Activated T-cell treated with anti-CD3 and anti-CD28 coated beads, Interleukin-2, amount 50 U/mL, for 24 hours (primary cell): Measurements from ENCODE around the gene FAM163B.

Experiments used
- DNase-seq: peaks from one replicate; pipeline ENCODE4 v3.0.0-alpha.2; 2020
- H3K27ac Mint-ChIP-seq: 2 replicates; pipeline ENCODE4 v1.8.0; 2020; ENCODE audit warnings: mild to moderate bottlenecking, mixed read lengths
- H3K27me3 Mint-ChIP-seq: 2 replicates; pipeline ENCODE4 v1.8.0; 2020; ENCODE audit warnings: mixed read lengths
- H3K36me3 Mint-ChIP-seq: 2 replicates; pipeline ENCODE4 v1.8.0; 2020; ENCODE audit warnings: low read depth, mixed read lengths
- H3K4me1 Mint-ChIP-seq: 2 replicates; pipeline ENCODE4 v1.8.0; 2020; ENCODE audit warnings: low read depth, mixed read lengths
- H3K4me3 Mint-ChIP-seq: 2 replicates; pipeline ENCODE4 v1.8.0; 2020; ENCODE audit warnings: mild to moderate bottlenecking, moderate library complexity, mixed read lengths
- H3K9me3 Mint-ChIP-seq: 2 replicates; pipeline ENCODE4 v1.8.0; 2020; ENCODE audit warnings: mixed read lengths

Gene FAM163B

GRCh38 chr9:133558191-133559126 lies 50.7 kb downstream of the FAM163B start:
- peaks cover 6% of the 10 kb centered on the region for H3K27me3 Mint-ChIP-seq

GRCh38 chr9:133557581-133557980 lies 51.6 kb downstream of the FAM163B start:
- H3K27ac Mint-ChIP-seq, result no peak overlapping the region
- no peaks in the 10 kb centered on the region for H3K36me3 Mint-ChIP-seq
- H3K4me3 Mint-ChIP-seq, result no peak overlapping the region
- peaks cover 15% of the 10 kb centered on the region for H3K4me1 Mint-ChIP-seq
- H3K27me3 Mint-ChIP-seq, result peaks cover 6% of the 10 kb centered on the region
- DNase-seq, result no peak
- H3K9me3 Mint-ChIP-seq, result no peaks in the 10 kb centered on the region

More at GRCh38 chr9:133558191-133559126, 50.7 kb downstream of the FAM163B start:
- Mint-ChIP-seq H3K4me1 (peaks cover 20% of the 10 kb centered on the region), H3K27ac (peak overlapping the region; percentile 50), H3K9me3 (no peaks in the 10 kb centered on the region), H3K4me3 (no peak overlapping the region), H3K36me3 (no peaks in the 10 kb centered on the region)
- peak; percentile 44 for DNase-seq

- H3K27me3 Mint-ChIP-seq, result peaks cover 6% of the 10 kb centered on the region
- no peak overlapping the region for H3K4me3 Mint-ChIP-seq
- no peaks in the 10 kb centered on the region for H3K9me3 Mint-ChIP-seq
- no peak overlapping the region for H3K27ac Mint-ChIP-seq
- no peaks in the 10 kb centered on the region for H3K36me3 Mint-ChIP-seq
- DNase-seq, result no peak
- H3K4me1 Mint-ChIP-seq, result peaks cover 15% of the 10 kb centered on the region
Observed at GRCh38 chr9:133556354-133556753, 52.8 kb downstream of the FAM163B start.

- Mint-ChIP-seq H3K4me1 (peaks cover 14% of the 10 kb centered on the region), H3K27me3 (peaks cover 4% of the 10 kb centered on the region), H3K27ac (no peak overlapping the region), H3K9me3 (no peaks in the 10 kb centered on the region), H3K4me3 (no peak overlapping the region), H3K36me3 (no peaks in the 10 kb centered on the region)
- DNase-seq, result no peak
Observed at GRCh38 chr9:133554729-133555128, 54.5 kb downstream of the FAM163B start.

- no peak overlapping the region for H3K27ac Mint-ChIP-seq
- H3K4me1 Mint-ChIP-seq, result peaks cover 13% of the 10 kb centered on the region
- H3K27me3 Mint-ChIP-seq, result peaks cover 2% of the 10 kb centered on the region
- no peaks in the 10 kb centered on the region for H3K36me3 Mint-ChIP-seq
- no peak for DNase-seq
- no peak overlapping the region for H3K4me3 Mint-ChIP-seq
- no peaks in the 10 kb centered on the region for H3K9me3 Mint-ChIP-seq
Observed at GRCh38 chr9:133553973-133554713, 55.0 kb downstream of the FAM163B start.

- peaks cover 2% of the 10 kb centered on the region for H3K27me3 Mint-ChIP-seq
- peaks cover 2% of the 10 kb centered on the region for H3K4me1 Mint-ChIP-seq
- no peaks in the 10 kb centered on the region for H3K36me3 Mint-ChIP-seq
- H3K9me3 Mint-ChIP-seq, result no peaks in the 10 kb centered on the region
- no peak overlapping the region for H3K27ac Mint-ChIP-seq
- H3K4me3 Mint-ChIP-seq, result no peak overlapping the region
- DNase-seq, result no peak
Observed at GRCh38 chr9:133553123-133553522, 56.1 kb downstream of the FAM163B start.

GRCh38 chr9:133552236-133552635 lies 57.0 kb downstream of the FAM163B start:
- Mint-ChIP-seq H3K4me3 (no peak overlapping the region), H3K9me3 (no peaks in the 10 kb centered on the region), H3K27me3 (peaks cover 2% of the 10 kb centered on the region), H3K4me1 (no peaks in the 10 kb centered on the region), H3K27ac (no peak overlapping the region), H3K36me3 (no peaks in the 10 kb centered on the region)
- no peak for DNase-seq

- Mint-ChIP-seq H3K4me1 (no peaks in the 10 kb centered on the region), H3K27me3 (peaks cover 2% of the 10 kb centered on the region), H3K9me3 (no peaks in the 10 kb centered on the region), H3K4me3 (no peak overlapping the region), H3K36me3 (no peaks in the 10 kb centered on the region), H3K27ac (no peak overlapping the region)
- no peak for DNase-seq
Observed at GRCh38 chr9:133551446-133551845, 57.7 kb downstream of the FAM163B start.

- Mint-ChIP-seq H3K4me3 (no peak overlapping the region), H3K36me3 (no peaks in the 10 kb centered on the region), H3K9me3 (no peaks in the 10 kb centered on the region), H3K27me3 (no peaks in the 10 kb centered on the region), H3K27ac (no peak overlapping the region), H3K4me1 (no peaks in the 10 kb centered on the region)
- no peak for DNase-seq
Observed at GRCh38 chr9:133547116-133547515, 62.1 kb downstream of the FAM163B start.

GRCh38 chr9:133546287-133546680 lies 62.9 kb downstream of the FAM163B start:
- DNase-seq, result no peak
- no peaks in the 10 kb centered on the region for H3K9me3 Mint-ChIP-seq
- H3K36me3 Mint-ChIP-seq, result no peaks in the 10 kb centered on the region
- H3K27ac Mint-ChIP-seq, result no peak overlapping the region
- H3K4me3 Mint-ChIP-seq, result no peak overlapping the region
- H3K27me3 Mint-ChIP-seq, result no peaks in the 10 kb centered on the region
- H3K4me1 Mint-ChIP-seq, result no peaks in the 10 kb centered on the region

GRCh38 chr9:133545494-133546286 lies 63.5 kb downstream of the FAM163B start:
- Mint-ChIP-seq H3K4me3 (no peak overlapping the region), H3K4me1 (no peaks in the 10 kb centered on the region), H3K9me3 (no peaks in the 10 kb centered on the region), H3K27ac (no peak overlapping the region), H3K27me3 (no peaks in the 10 kb centered on the region), H3K36me3 (no peaks in the 10 kb centered on the region)
- no peak for DNase-seq

GRCh38 chr9:133543772-133544467 lies 65.3 kb downstream of the FAM163B start:
- no peak overlapping the region for H3K27ac Mint-ChIP-seq
- no peaks in the 10 kb centered on the region for H3K36me3 Mint-ChIP-seq
- no peak overlapping the region for H3K4me3 Mint-ChIP-seq
- H3K27me3 Mint-ChIP-seq, result peaks cover 4% of the 10 kb centered on the region
- DNase-seq, result no peak
- H3K4me1 Mint-ChIP-seq, result peaks cover 4% of the 10 kb centered on the region
- H3K9me3 Mint-ChIP-seq, result no peaks in the 10 kb centered on the region

- DNase-seq, result no peak
- Mint-ChIP-seq H3K27ac (no peak overlapping the region), H3K9me3 (no peaks in the 10 kb centered on the region), H3K36me3 (no peaks in the 10 kb centered on the region), H3K4me1 (peaks cover 4% of the 10 kb centered on the region), H3K4me3 (no peak overlapping the region), H3K27me3 (peaks cover 6% of the 10 kb centered on the region)
Observed at GRCh38 chr9:133542002-133542401, 67.2 kb downstream of the FAM163B start.

- H3K4me1 Mint-ChIP-seq, result peaks cover 4% of the 10 kb centered on the region
- H3K9me3 Mint-ChIP-seq, result no peaks in the 10 kb centered on the region
- DNase-seq, result no peak
- no peaks in the 10 kb centered on the region for H3K36me3 Mint-ChIP-seq
- no peak overlapping the region for H3K27ac Mint-ChIP-seq
- H3K4me3 Mint-ChIP-seq, result no peak overlapping the region
- H3K27me3 Mint-ChIP-seq, result peaks cover 10% of the 10 kb centered on the region
Observed at GRCh38 chr9:133540698-133541025, 68.5 kb downstream of the FAM163B start.
